B cell (primary cell): ENCODE results near the gene GRIP2. TPM values are rescaled to one million over a fixed set of nuclear protein-coding genes. Genes with fewer than 3 reads are reported as not detected.

Experiments
- ATAC-seq: fragments of 200-7000 bp; cut with Tn5 transposase; one replicate; pipeline ENCODE4 v1.10.0; 2021; ENCODE audit warnings: low read depth, mild to moderate bottlenecking, moderate number of reproducible peaks, moderate library complexity
- CTCF ChIA-PET: fragments of 350-600 bp; sonication (Branson Sonifier 250); formaldehyde crosslinking; loops from one replicate; lab custom pipeline; 2021; ENCODE audit warnings: antibody characterized with exemption, inconsistent platforms; lab: Charles Lee
- POLR2A ChIA-PET: fragments of 350-600 bp; sonication (Branson Sonifier 250); formaldehyde crosslinking; loops from one replicate; lab custom pipeline; 2021; ENCODE audit warnings: antibody characterized with exemption; lab: Charles Lee
- DNase-seq: peaks from one replicate; pipeline ENCODE4 v3.0.0; 2013
- H2AFZ ChIP-seq: 2 replicates; pipeline ENCODE4 v1.6.1; 2012; ENCODE audit warnings: mild to moderate bottlenecking, low read depth, low read length; ENCODE audit not compliant: insufficient read depth, poor library complexity, severe bottlenecking
- H3K27ac ChIP-seq, 2 donors: 1 replicate in 1 of 2; 2 replicates in 1 of 2; pipeline ENCODE4 v1.5.1; 2012 to 2013; ENCODE audit warnings: low read length in 2 of 2, mild to moderate bottlenecking in 2 of 2, moderate library complexity in 1 of 2
- H3K27me3 ChIP-seq, 4 experiments: fragments of 200-600 bp in 1 of 4; sonication (generic) in 1 of 4; replicated peaks in 1 of 4; 1 replicate in 2 of 4; 2 replicates in 2 of 4; pipeline versions ENCODE4 v1.6.1 to v1.7.0; 2013 to 2016; ENCODE audit warnings: low read length in 3 of 4, mild to moderate bottlenecking in 2 of 4, mixed read lengths in 1 of 4, moderate library complexity in 1 of 4; ENCODE audit not compliant: insufficient read depth in 4 of 4, control insufficient read depth in 3 of 4; ENCODE audit errors: control extremely low read depth in 1 of 4
- H3K36me3 ChIP-seq, 2 experiments: replicated peaks in 1 of 2; 1 replicate in 1 of 2; 2 replicates in 1 of 2; pipeline versions ENCODE4 v1.6.1 to v1.7.1; 2013; ENCODE audit warnings: low read length in 1 of 2; ENCODE audit not compliant: insufficient read depth in 2 of 2, control insufficient read depth in 1 of 2; ENCODE audit errors: control extremely low read depth in 1 of 2, extremely low read depth in 1 of 2
- H3K4me1 ChIP-seq, 2 donors: fragments of 200-600 bp in 1 of 2; sonication (generic) in 1 of 2; 1 replicate in 1 of 2; 2 replicates in 1 of 2; pipeline versions ENCODE4 v1.5.1 to v1.6.1; 2013 to 2017; ENCODE audit warnings: low read length in 2 of 2; ENCODE audit not compliant: control insufficient read depth in 2 of 2, insufficient read depth in 2 of 2
- H3K4me2 ChIP-seq: replicated peaks from 2 replicates; pipeline ENCODE3; 2012; ENCODE audit warnings: mild to moderate bottlenecking, low read depth, low read length; ENCODE audit not compliant: poor library complexity, severe bottlenecking
- H3K4me3 ChIP-seq, 5 experiments: fragments of 200-600 bp in 1 of 5; sonication (generic) in 1 of 5; 1 replicate in 3 of 5; 2 replicates in 2 of 5; pipeline versions ENCODE4 v1.5.1 to v1.7.0; 2011 to 2016; ENCODE audit warnings: low read length in 4 of 5, mild to moderate bottlenecking in 4 of 5, low read depth in 2 of 5, control low read depth in 1 of 5, moderate library complexity in 1 of 5; ENCODE audit not compliant: insufficient read depth in 1 of 5; ENCODE audit errors: control extremely low read depth in 1 of 5, extremely low read depth in 1 of 5
- H3K79me2 ChIP-seq: fragments of 200-600 bp; sonication (generic); one replicate; pipeline ENCODE4 v1.6.0; 2016; ENCODE audit warnings: low read length; ENCODE audit not compliant: control insufficient read depth, insufficient read depth
- H3K9ac ChIP-seq: fragments of 200-600 bp; sonication (generic); 2 replicates; pipeline ENCODE4 v1.6.1; 2017; ENCODE audit warnings: mild to moderate bottlenecking, low read length, moderate library complexity
- H3K9me3 ChIP-seq, 3 donors: one replicate each; pipeline versions ENCODE4 v1.6.1 to v1.7.1; 2013; ENCODE audit warnings: low read length in 2 of 3; ENCODE audit not compliant: control insufficient read depth in 2 of 3, insufficient read depth in 1 of 3; ENCODE audit errors: control extremely low read depth in 1 of 3
- H4K20me1 ChIP-seq: 2 replicates; pipeline ENCODE4 v1.6.0; 2012; ENCODE audit warnings: mild to moderate bottlenecking, low read length; ENCODE audit not compliant: insufficient read depth, control insufficient read depth, poor library complexity, severe bottlenecking
- H3K27ac Mint-ChIP-seq: one replicate; pipeline ENCODE4 v1.8.0; 2021; ENCODE audit warnings: mixed read lengths
- H3K27me3 Mint-ChIP-seq: one replicate; pipeline ENCODE4 v1.8.0; 2021; ENCODE audit warnings: mixed read lengths
- H3K4me1 Mint-ChIP-seq: one replicate; pipeline ENCODE4 v1.8.0; 2021; ENCODE audit warnings: mixed read lengths
- H3K4me3 Mint-ChIP-seq: one replicate; pipeline ENCODE4 v1.8.0; 2021; ENCODE audit warnings: mixed read lengths
- H3K9me3 Mint-ChIP-seq: one replicate; pipeline ENCODE4 v1.8.0; 2022; ENCODE audit warnings: mixed read lengths; ENCODE audit not compliant: insufficient read depth
- EZH2 ChIP-seq: IDR thresholded peaks from 2 replicates; pipeline ENCODE4 v1.6.1; 2012; ENCODE audit warnings: borderline replicate concordance, low read depth, mild to moderate bottlenecking, moderate library complexity, low read length; ENCODE audit not compliant: insufficient read depth, poor library complexity, severe bottlenecking
- WGBS: methylation state at CpG from one replicate; pipeline ENCODE4 v1.1.5; 2013; ENCODE audit warnings: missing lambda C conversion rate; ENCODE audit not compliant: insufficient coverage; 5-methylcytosine and 5-hydroxymethylcytosine counted together
- intact Hi-C: fragments of 100-400 bp; cut with micrococcal nuclease; formaldehyde crosslinking; loops from one replicate; pipeline ENCODE4 v1.10.0; 2022
- polyA plus RNA-seq: library from polyadenylated mRNA; depleted of rRNA; stranded (reverse); fragments of >200 nt; gene quantifications from 2 replicates; pipeline ENCODE4 v1.2.3, GENCODE V29; 2012
- total RNA-seq, 2 donors: library from RNA; stranded (reverse); fragments of 120-200 nt in 1 of 2; gene quantifications; 1 replicate in 1 of 2; 2 replicates in 1 of 2; pipeline versions ENCODE4 v1.2.3 to v1.2.4, GENCODE V29; 2013 to 2022
- TF ChIP-seq, protein P1 (sequence below): fragments of 200-600 bp; IDR thresholded peaks from one replicate; pipeline ENCODE4 v1.8.0; 2022; ENCODE audit warnings: antibody characterized with exemption, mild to moderate bottlenecking

Gene GRIP2
- total and polyA plus RNA-seq, 2 donors (not counting 1 experiment from before 2014, with no cell fraction given) = not detected

DNA sequence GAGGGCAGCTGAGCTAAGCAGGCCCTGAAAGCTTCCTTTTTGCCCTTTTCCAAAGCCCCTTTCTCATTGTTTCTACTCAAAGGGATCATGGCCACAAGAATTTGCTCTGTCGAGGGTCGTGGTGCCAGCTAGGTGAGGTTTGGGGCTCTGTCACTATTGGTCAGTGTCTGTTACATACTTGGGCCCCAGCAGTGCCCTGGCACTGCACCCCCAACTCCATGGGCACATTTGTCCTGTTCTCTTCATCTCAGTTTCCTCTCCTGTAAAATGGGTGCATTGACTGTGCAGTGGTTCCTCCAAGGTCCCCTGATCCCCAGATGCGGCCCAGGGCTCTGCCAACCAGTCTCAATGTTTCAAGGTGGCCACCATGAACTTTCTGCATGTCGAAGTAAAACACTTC, 75.6 kb downstream of the GRIP2 start:
- WGBS = 100% methylated on average over 3 of the region's 4 CpGs
- DNase-seq = no peak
- H4K20me1 ChIP-seq = no peaks in the 10 kb centered on the region
- H2AFZ ChIP-seq = no peak overlapping the region
- Mint-ChIP-seq H3K4me3 (no peak overlapping the region), H3K9me3 (no peaks in the 10 kb centered on the region), H3K27me3 (no peaks in the 10 kb centered on the region), H3K27ac (no peak overlapping the region), H3K4me1 (peaks cover 2% of the 10 kb centered on the region)
- no peak for TF ChIP-seq EZH2
- TF ChIP-seq, protein P1, sequence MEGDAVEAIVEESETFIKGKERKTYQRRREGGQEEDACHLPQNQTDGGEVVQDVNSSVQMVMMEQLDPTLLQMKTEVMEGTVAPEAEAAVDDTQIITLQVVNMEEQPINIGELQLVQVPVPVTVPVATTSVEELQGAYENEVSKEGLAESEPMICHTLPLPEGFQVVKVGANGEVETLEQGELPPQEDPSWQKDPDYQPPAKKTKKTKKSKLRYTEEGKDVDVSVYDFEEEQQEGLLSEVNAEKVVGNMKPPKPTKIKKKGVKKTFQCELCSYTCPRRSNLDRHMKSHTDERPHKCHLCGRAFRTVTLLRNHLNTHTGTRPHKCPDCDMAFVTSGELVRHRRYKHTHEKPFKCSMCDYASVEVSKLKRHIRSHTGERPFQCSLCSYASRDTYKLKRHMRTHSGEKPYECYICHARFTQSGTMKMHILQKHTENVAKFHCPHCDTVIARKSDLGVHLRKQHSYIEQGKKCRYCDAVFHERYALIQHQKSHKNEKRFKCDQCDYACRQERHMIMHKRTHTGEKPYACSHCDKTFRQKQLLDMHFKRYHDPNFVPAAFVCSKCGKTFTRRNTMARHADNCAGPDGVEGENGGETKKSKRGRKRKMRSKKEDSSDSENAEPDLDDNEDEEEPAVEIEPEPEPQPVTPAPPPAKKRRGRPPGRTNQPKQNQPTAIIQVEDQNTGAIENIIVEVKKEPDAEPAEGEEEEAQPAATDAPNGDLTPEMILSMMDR = no peak
- no peaks in the 10 kb centered on the region for H3K79me2 ChIP-seq
- no peaks in the 10 kb centered on the region for H3K27me3 ChIP-seq
- no peak overlapping the region for H3K9ac ChIP-seq
- no peak overlapping the region for H3K4me3 ChIP-seq
- H3K9me3 ChIP-seq = no peaks in the 10 kb centered on the region
- POLR2A ChIA-PET = no interaction called here
- no peak overlapping the region for H3K4me2 ChIP-seq
- peaks cover 0 to 60% of the 10 kb centered on the region in 2 experiments for H3K36me3 ChIP-seq
- no peaks in the 10 kb centered on the region for H3K4me1 ChIP-seq
- H3K27ac ChIP-seq = no peak overlapping the region
- CTCF ChIA-PET = interaction anchor here (0.6 to 1.5 kb wide), 4 partner anchors 62 to 204 kb away, joined by 3 to 4 read pairs (median 4); partner anchors contain the start of gene SLC6A6
- intact Hi-C loops = no loop called here
- ATAC-seq = no peak

DNA sequence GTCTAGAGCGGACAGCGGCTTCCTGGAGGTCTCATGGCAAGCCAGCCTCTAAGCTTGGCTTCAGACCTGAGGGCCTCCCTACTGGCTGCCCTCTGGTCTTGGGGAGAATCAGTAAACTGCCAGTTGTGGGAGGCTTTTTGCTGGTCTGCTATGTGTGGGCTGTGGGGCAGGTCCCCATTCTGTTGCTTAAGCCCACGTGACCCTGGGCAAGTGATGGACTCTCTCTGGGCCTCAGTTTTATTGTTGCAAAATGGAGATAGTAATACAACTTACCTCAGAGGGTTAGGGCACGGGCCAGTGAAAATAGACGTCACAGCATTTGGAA, 76.0 kb downstream of the GRIP2 start:
- Mint-ChIP-seq H3K4me3 (no peak overlapping the region), H3K4me1 (peaks cover 2% of the 10 kb centered on the region), H3K27me3 (no peaks in the 10 kb centered on the region), H3K27ac (no peak overlapping the region), H3K9me3 (no peaks in the 10 kb centered on the region)
- Histone ChIP-seq H3K4me1 (no peaks in the 10 kb centered on the region), H4K20me1 (no peaks in the 10 kb centered on the region), H3K36me3 (peaks cover 0 to 63% of the 10 kb centered on the region in 2 experiments), H3K79me2 (no peaks in the 10 kb centered on the region), H3K27ac (no peak overlapping the region), H3K27me3 (no peaks in the 10 kb centered on the region), H3K4me2 (no peak overlapping the region), H3K4me3 (no peak overlapping the region), H2AFZ (no peak overlapping the region), H3K9me3 (no peaks in the 10 kb centered on the region), H3K9ac (no peak overlapping the region)
- ChIA-PET CTCF (interaction anchor here (0.6 to 1.5 kb wide), 4 partner anchors 62 to 203 kb away, joined by 3 to 4 read pairs (median 4); partner anchors contain the start of gene SLC6A6), POLR2A (no interaction called here)
- 85% methylated on average over 5 of the region's 5 CpGs for WGBS
- intact Hi-C loops = no loop called here
- no peak for ATAC-seq
- TF ChIP-seq, protein P1 = no peak
- no peak for TF ChIP-seq EZH2
- no peak for DNase-seq
